ENCODE data around the gene SLC9A9.

DNA sequence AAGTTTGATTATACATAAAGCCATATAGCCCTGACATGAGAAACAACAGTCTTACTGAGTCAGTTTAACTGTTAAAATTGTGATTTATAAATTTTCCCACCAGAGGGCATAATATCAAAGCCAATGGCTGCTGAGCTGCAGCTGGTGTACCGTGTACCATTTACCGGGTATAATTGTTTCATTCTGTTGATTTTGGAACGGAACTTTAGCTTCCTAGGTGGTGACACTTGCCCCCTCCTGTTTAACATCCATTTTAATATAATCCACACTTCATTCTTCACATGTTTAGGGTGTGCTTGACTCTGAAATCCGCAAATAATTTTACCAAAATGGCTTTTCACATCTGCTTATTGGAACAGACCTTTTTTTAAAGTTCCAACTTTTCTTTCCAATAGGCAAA lies 72.8 kb downstream of the SLC9A9 start:
- TF ChIP-seq, protein P1, sequence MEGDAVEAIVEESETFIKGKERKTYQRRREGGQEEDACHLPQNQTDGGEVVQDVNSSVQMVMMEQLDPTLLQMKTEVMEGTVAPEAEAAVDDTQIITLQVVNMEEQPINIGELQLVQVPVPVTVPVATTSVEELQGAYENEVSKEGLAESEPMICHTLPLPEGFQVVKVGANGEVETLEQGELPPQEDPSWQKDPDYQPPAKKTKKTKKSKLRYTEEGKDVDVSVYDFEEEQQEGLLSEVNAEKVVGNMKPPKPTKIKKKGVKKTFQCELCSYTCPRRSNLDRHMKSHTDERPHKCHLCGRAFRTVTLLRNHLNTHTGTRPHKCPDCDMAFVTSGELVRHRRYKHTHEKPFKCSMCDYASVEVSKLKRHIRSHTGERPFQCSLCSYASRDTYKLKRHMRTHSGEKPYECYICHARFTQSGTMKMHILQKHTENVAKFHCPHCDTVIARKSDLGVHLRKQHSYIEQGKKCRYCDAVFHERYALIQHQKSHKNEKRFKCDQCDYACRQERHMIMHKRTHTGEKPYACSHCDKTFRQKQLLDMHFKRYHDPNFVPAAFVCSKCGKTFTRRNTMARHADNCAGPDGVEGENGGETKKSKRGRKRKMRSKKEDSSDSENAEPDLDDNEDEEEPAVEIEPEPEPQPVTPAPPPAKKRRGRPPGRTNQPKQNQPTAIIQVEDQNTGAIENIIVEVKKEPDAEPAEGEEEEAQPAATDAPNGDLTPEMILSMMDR (IDR thresholded peaks at IDR 0.05): peak in 3 of 4 experiments; percentile 60 to 71 (median 66)
- TF ChIP-seq POLR2A (IDR thresholded peaks at IDR 0.05): no peak
- TF ChIP-seq POLR2AphosphoS5 (IDR thresholded peaks at IDR 0.05): peak; percentile 41

All from prostate gland (tissue), 2 donors.